NB4 (cell line): ENCODE results near the gene SERINC3.

Source experiments
- CTCF ChIP-seq: IDR thresholded peaks from one replicate; pipeline ENCODE4 v1.5.1; 2012; ENCODE audit warnings: low read depth, low read length
- POLR2A ChIP-seq: IDR thresholded peaks from 2 replicates; pipeline ENCODE4 v1.6.1; 2011; ENCODE audit warnings: mild to moderate bottlenecking; ENCODE audit not compliant: insufficient read length; ENCODE audit errors: extremely low read depth

GRCh38 chr20:44494681-44495080 lies 27.2 kb downstream of the SERINC3 start:
- TF ChIP-seq CTCF = no peak
- no peak for TF ChIP-seq POLR2A
